Measurements from ENCODE around the gene PCGF5. TPM values are rescaled to one million over a fixed set of nuclear protein-coding genes. Genes with fewer than 3 reads are reported as not detected.

Gene PCGF5
- total and polyA plus RNA-seq, 9 of the 15 experiments (the other 6 are each of a cell fraction or from before 2014, with no cell fraction given) = 10.9 to 40.0 (median 20.3) TPM

- Histone ChIP-seq H3K27ac (ENCODE audit: extremely low read depth, low read depth, low read length) (no peak overlapping the region), H3K9ac (ENCODE audit: insufficient read depth in 1 of 2, low read depth in 2 of 2, low read length in 2 of 2) (no peak overlapping the region; a peak in 1 of 4 replicates), H3K4me2 (ENCODE audit: insufficient read depth, low read length) (no peak overlapping the region), H3K36me3 (ENCODE audit: control insufficient read depth, insufficient read depth, low read length) (no peaks in the 10 kb centered on the region), H3K9me3 (replicated peaks; ENCODE audit: control insufficient read depth, insufficient read depth, low read depth, low read length) (no peaks in the 10 kb centered on the region), H3K27me3 (ENCODE audit: control insufficient read depth in 2 of 2, insufficient read depth in 2 of 2, low read length in 2 of 2) (no peaks in the 10 kb centered on the region), H3K4me1 (replicated peaks in 1 of 2; ENCODE audit: control insufficient read depth in 2 of 2, insufficient read depth in 2 of 2, low read length in 2 of 2) (peaks cover 0 to 35% of the 10 kb centered on the region in 2 experiments; a peak in 4 of 5 replicates), H3K79me2 (ENCODE audit: control insufficient read depth, insufficient read depth, low read length) (peaks cover 24% of the 10 kb centered on the region), H4K20me1 (replicated peaks; ENCODE audit: control insufficient read depth, insufficient read depth, low read length) (no peaks in the 10 kb centered on the region; the same call in 1 of the 2 replicates), H3K4me3 (no peak overlapping the region), H3K9me1 (ENCODE audit: control insufficient read depth, insufficient read depth, low read length) (peaks cover 3% of the 10 kb centered on the region), H2AFZ (ENCODE audit: low read depth, low read length) (no peak overlapping the region)
- POLR2A ChIA-PET = interaction anchor here (0.6 kb wide), 1 partner anchor 15 kb away, joined by 3 read pairs; no protein-coding TSS in a partner anchor
- FAIRE-seq = no peak
- CTCF ChIA-PET (ENCODE audit: low intra/inter-chr PET ratio) = no interaction called here
- 44% methylated on average over 12 of the region's 12 CpGs for WGBS (ENCODE audit: insufficient coverage, low coverage, missing lambda C conversion rate)
- in situ Hi-C loops (cut with MboI) = no loop called here
- intact Hi-C loops (cut with micrococcal nuclease) = no loop called here
- no TSS peak for BruUV-seq (replicated peaks)
- peak; percentile 51; the same call in 2 of the 3 replicates for ATAC-seq
- no peak for DNase-seq (ENCODE audit: extremely low read depth in 1 of 4, low spot score in 3 of 4)
- no peak for TF ChIP-seq BRD4 (IDR thresholded peaks at IDR 0.05)
- no peak for TF ChIP-seq MAFF (IDR thresholded peaks at IDR 0.05; ENCODE audit: low read length)
- TF ChIP-seq, protein P1, sequence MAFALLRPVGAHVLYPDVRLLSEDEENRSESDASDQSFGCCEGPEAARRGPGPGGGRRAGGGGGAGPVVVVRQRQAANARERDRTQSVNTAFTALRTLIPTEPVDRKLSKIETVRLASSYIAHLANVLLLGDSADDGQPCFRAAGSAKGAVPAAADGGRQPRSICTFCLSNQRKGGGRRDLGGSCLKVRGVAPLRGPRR (CRISPR knock-in tag; IDR thresholded peaks at IDR 0.05) = no peak
- no peak for TF ChIP-seq CC2D1A (IDR thresholded peaks at IDR 0.05)
- no peak for TF ChIP-seq TGIF2 (CRISPR knock-in tag; IDR thresholded peaks at IDR 0.05)
These were observed 23.3 kb upstream of the PCGF5 start for GRCh38 chr10:91197127-91197526.

- H3K36me3 ChIP-seq (ENCODE audit: control insufficient read depth, insufficient read depth, low read length) = no peaks in the 10 kb centered on the region
- H3K79me2 ChIP-seq (ENCODE audit: control insufficient read depth, insufficient read depth, low read length) = peaks cover 40% of the 10 kb centered on the region
- H3K27me3 ChIP-seq (ENCODE audit: control insufficient read depth in 2 of 2, insufficient read depth in 2 of 2, low read length in 2 of 2) = no peaks in the 10 kb centered on the region
- H3K4me3 ChIP-seq = no peak overlapping the region
- no peak overlapping the region for H3K9ac ChIP-seq (ENCODE audit: insufficient read depth in 1 of 2, low read depth in 2 of 2, low read length in 2 of 2)
- H3K9me3 ChIP-seq (replicated peaks; ENCODE audit: control insufficient read depth, insufficient read depth, low read depth, low read length) = no peaks in the 10 kb centered on the region
- ChIA-PET CTCF (ENCODE audit: low intra/inter-chr PET ratio) (no interaction called here), POLR2A (no interaction called here)
- intact Hi-C loops (cut with micrococcal nuclease) (no loop called here), in situ Hi-C loops (cut with MboI) (no loop called here)
- ATAC-seq (no peak), DNase-seq (ENCODE audit: extremely low read depth in 1 of 4, low spot score in 3 of 4) (no peak), FAIRE-seq (no peak)
- no peak overlapping the region for H2AFZ ChIP-seq (ENCODE audit: low read depth, low read length)
- H3K9me1 ChIP-seq (ENCODE audit: control insufficient read depth, insufficient read depth, low read length) = peaks cover 1% of the 10 kb centered on the region
- H4K20me1 ChIP-seq (replicated peaks; ENCODE audit: control insufficient read depth, insufficient read depth, low read length) = no peaks in the 10 kb centered on the region; the same call in none of the 2 replicates
- no peak overlapping the region for H3K27ac ChIP-seq (ENCODE audit: extremely low read depth, low read depth, low read length)
- BruUV-seq (replicated peaks) = no TSS peak
- H3K4me1 ChIP-seq (replicated peaks in 1 of 2; ENCODE audit: control insufficient read depth in 2 of 2, insufficient read depth in 2 of 2, low read length in 2 of 2) = peaks cover 0 to 37% of the 10 kb centered on the region in 2 experiments; a peak in 4 of 5 replicates
- no CpG with 5 or more reads among the region's 1 CpG for WGBS (ENCODE audit: insufficient coverage, low coverage, missing lambda C conversion rate)
- H3K4me2 ChIP-seq (ENCODE audit: insufficient read depth, low read length) = no peak overlapping the region
- TF ChIP-seq ZZZ3 (IDR thresholded peaks at IDR 0.05) (no peak), CEBPB (tag; IDR thresholded peaks at IDR 0.05) (peak; percentile 81), EP400 (IDR thresholded peaks at IDR 0.05) (no peak), MEF2A (IDR thresholded peaks at IDR 0.05; ENCODE audit: control insufficient read depth, low read depth, low read length) (no peak), ZNF696 (CRISPR knock-in tag; conservative IDR thresholded peaks at IDR 0.05) (no peak), NFRKB (IDR thresholded peaks at IDR 0.05; ENCODE audit: low read depth) (no peak), SRSF1 (IDR thresholded peaks at IDR 0.05; ENCODE audit: low read depth, low read length) (no peak), CEBPG (CRISPR knock-in tag; IDR thresholded peaks at IDR 0.05) (peak; percentile 61; the same call in 1 of the 2 replicates), CEBPG (tag; conservative IDR thresholded peaks at IDR 0.05 in 1 of 2, IDR thresholded peaks at IDR 0.05 in 1 of 2) (peak; percentile 88 to 94)
These were observed 21.7 kb upstream of the PCGF5 start for GRCh38 chr10:91198781-91199180.
